ENCODE data around the gene ZNF430. TPM values are rescaled to one million over a fixed set of nuclear protein-coding genes. Genes with fewer than 3 reads are reported as not detected.
"Not testable (repeated sequence)": the region's sequence is repeated elsewhere in the genome, so short reads cannot be mapped to it uniquely, and the experiment has no call there.

ZNF430 gene
- polyA plus RNA-seq (ENCODE audit: insufficient read length in 4 of 4), result 10 to 100 TPM in 3 of 4 donors, 1 to 10 TPM in 1; 9.8 to 13.7 (median 13.5) TPM

- peak; percentile 88 to 94 (median 92) for DNase-seq (ENCODE audit: low read depth in 4 of 4, low spot score in 3 of 4)
Observed at GRCh38 chr19:21020298-21021227, at the start of gene ZNF430. Gene ZNF430, plus strand, starts transcription at chr19:21020657. Its CDS starts 144 bp downstream, at chr19:21020801.

- DNase-seq (ENCODE audit: low read depth in 4 of 4, low spot score in 3 of 4), result not testable (repeated sequence)
Observed at GRCh38 chr19:20992788-20993187, 27.7 kb upstream of the ZNF430 start.

DNA sequence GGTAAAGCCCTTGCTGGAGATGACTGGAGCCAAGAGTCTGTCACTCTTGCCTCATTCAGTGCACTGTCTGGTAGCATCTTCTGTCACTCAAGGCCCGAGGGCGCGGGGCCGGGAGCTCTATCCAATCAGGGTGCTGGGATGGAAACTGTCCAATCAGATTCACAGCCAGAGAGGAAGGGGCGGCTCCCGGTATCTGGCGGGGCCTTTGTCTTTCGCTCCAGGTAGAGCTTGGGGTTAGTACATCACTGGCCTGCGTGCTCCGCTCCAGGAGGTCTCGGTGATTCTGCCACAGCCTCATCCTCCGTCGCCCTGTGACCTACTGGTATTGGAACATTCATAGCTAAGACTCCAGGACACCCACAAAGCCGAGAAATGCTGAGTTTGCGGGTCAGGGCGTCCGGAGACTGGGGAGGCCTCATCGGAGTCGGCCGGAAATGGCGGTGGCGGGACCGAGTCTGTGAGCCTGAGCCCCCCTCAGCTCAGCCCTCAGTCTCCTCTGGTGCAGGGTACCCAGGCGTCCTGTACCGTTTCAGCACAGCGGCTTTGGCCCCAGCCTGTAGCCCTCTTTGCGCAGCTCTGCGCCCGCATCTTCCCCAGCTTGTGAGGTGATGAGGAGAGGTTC lies 20.6 kb upstream of the ZNF430 start:
- DNase-seq (ENCODE audit: low read depth in 4 of 4, low spot score in 3 of 4), result peak; percentile 69 to 93 (median 92)

DNA sequence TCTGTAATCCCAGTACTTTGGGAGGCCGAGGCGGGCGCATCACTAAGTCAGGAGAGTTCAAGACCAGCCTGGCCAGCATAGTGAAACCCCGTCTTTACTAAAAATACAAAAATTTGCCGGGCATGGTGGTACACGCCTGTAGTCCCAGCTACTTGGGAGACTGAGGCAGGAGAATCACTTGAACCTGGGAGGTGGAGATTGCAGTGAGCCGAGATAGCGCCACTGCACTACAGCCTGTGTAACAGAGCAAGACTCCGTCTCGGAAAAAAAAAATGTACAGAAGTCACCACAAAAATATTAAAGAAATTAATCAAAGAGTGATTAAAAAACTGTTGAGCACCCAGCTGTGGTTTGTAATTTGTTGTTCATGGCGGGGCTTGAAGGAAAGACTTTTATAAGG lies 781 bp downstream of the ZNF430 start:
- not testable (repeated sequence) for DNase-seq (ENCODE audit: low read depth in 4 of 4, low spot score in 3 of 4)

DNA sequence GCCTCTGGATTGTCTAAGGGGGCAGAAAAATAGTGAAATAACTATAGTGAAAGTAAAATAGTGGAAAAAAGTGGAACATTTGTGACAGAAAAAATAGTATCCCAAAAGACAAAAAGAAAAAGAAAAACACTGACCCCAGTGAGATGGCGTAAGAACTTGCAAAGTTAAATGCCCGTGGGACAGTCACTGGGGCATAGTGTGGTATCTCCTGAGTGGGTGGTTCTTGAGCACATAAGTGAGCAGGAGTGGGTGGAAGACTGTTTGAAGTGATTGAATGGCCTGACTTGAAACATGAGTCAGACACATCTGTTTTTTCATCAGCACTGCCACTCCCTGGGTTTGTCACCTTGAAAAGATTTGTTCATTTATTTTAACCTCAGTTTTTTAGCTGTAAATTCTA lies 2.5 kb downstream of the ZNF430 start:
- no peak for DNase-seq (ENCODE audit: low read depth in 4 of 4, low spot score in 3 of 4)

- no peak for DNase-seq (ENCODE audit: low read depth in 4 of 4, low spot score in 3 of 4)
Observed at GRCh38 chr19:21023901-21024300, 3.4 kb downstream of the ZNF430 start.

DNA sequence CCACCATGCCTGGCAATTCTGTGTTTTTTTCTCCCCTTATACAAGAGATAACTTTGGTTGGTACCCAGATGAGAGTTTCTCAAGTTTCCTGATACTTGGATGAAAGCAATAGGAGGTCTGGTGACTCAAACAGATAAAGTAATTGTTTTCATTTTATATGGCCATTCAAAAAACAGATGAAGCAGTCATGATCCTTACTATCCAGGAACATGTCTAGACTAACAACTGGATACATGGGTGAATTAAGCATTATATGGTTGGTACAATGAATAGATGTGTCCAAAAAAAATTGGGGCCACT lies 8.5 kb downstream of the ZNF430 start:
- no peak for DNase-seq (ENCODE audit: low read depth in 4 of 4, low spot score in 3 of 4)

DNA sequence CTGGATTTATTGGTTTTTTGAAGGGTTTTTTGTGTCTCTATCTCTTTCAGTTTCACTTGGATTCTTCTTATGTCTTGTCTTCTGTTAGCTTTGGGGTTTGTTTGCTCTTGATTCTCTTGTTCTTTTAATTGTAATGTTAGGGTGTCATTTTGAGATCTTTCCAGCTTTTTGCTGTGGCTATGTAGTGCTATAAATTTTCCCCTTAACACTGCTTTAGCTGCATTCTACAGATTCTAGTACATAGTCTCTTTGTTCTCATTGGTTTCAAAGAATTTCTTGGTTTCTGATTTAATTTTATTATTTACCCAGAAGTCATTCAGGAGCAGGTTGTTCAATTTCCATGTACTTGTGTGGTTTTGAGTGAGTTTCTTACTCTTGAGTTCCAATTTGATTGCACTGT lies 24.6 kb downstream of the ZNF430 start:
- no peak for DNase-seq (ENCODE audit: low read depth in 4 of 4, low spot score in 3 of 4)

DNA sequence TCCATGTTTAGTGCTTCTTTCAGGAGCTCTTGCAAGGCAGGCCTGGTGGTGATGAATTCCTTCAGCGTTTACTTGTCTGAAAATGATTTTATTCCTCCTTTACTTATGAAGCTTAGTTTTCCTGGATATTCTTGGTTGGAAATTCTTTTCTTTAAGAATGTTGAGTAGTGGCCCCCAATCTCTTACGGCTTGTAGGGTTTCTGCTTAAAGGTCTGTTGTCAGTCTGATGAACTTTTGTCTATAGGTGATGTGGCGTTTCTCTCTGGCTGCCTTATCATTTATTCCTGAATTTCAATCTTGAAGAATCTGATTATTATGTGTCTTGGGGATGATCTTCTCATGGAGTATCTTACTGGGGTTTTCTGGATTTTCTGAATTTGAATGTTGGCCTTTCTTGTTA lies 26.0 kb downstream of the ZNF430 start:
- DNase-seq (ENCODE audit: low read depth in 4 of 4, low spot score in 3 of 4), result no peak

DNA sequence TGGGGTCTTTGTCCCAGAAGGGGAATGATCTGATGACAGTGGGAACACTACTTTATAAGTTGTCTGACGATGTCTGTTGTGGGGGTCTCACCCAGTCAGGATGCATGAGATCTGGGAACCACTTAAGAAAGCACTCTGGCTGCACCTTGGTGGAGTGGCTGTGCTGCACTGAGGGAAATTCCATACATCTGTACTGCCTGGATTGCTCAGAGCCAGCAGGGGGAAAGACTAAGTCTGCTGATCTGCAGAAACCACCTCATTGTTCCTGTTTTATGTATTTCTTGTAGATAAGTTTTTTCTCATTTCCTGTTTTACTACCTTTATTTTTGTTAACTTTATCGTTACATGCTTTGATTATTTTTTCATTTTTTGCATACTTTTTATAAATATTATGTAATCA lies 27.3 kb downstream of the ZNF430 start:
- no peak for DNase-seq (ENCODE audit: low read depth in 4 of 4, low spot score in 3 of 4)

DNA sequence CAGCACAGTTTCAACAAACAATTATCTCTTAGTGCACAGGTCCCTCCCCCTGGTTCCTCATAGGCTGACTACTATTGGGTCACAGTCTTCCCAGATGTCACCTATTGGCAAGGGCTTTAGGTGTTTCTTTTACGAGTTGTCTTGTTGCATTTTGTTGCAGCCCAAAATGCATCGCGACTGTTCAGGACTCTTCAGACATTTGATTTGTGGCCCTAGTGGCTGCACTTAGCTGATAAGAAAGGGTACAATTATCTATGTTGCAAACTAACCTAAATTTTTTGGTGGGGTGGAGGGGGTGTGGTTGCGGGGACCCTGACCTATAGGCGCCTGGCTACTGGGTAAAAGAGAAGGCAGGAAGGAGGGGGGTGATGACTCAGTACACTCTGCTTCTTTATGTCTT lies 32.4 kb downstream of the ZNF430 start:
- no peak for DNase-seq (ENCODE audit: low read depth in 4 of 4, low spot score in 3 of 4)

DNA sequence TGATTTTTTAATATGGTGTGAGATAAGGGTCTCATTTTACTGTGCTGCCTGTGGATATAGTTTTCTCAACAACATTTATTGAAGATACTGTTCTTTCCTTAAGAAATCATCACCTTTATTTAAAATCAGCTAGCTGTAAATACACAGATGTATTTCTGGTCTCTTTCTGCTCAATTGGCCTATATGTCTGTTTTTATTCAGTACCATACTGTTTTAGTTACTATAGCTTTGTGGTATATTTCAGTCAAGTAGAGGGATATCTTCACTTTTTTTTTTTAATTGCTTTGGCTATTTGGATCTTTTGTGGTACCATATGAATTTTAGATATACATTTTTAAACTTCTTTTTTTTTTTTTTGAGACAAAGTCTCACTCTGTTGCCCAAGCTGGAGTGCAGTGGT lies 44.9 kb downstream of the ZNF430 start:
- DNase-seq (ENCODE audit: low read depth in 4 of 4, low spot score in 3 of 4), result no peak

GRCh38 chr19:21082011-21082975 lies 61.8 kb downstream of the ZNF430 start, which contains the start of gene ZNF714:
Gene ZNF714, plus strand, starts transcription at chr19:21082203. Its CDS starts 16,066 bp downstream, at chr19:21098269.
- peak; percentile 44 to 94 (median 86) for DNase-seq (ENCODE audit: low read depth in 4 of 4, low spot score in 3 of 4)

DNA sequence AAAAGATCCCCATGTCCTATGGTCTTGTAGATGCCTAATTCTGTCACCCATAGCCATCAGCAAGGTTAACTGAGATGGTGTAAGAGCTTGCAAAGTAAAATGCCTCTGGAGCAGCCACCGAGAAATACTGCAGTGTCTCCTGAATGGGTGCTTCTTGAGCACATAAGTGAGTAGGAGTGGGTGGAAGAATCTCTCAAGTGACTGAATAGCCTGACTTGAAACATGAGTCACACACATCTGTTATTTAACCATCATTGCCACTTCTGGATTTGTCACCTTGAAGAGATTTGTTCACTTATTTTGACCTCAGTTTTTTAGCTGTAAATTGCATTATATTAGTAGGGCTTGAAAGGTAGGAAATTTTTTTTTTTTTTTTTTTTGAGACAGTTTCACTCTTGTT lies 63.9 kb downstream of the ZNF430 start:
- no peak for DNase-seq (ENCODE audit: low read depth in 4 of 4, low spot score in 3 of 4)

GRCh38 chr19:21087871-21088270 lies 67.4 kb downstream of the ZNF430 start:
- no peak for DNase-seq (ENCODE audit: low read depth in 4 of 4, low spot score in 3 of 4)

- DNase-seq (ENCODE audit: low read depth in 4 of 4, low spot score in 3 of 4), result no peak
Observed at GRCh38 chr19:21092109-21092508, 71.7 kb downstream of the ZNF430 start.

GRCh38 chr19:21094347-21095025 lies 74.0 kb downstream of the ZNF430 start:
- DNase-seq (ENCODE audit: low read depth in 4 of 4, low spot score in 3 of 4), result no peak

GRCh38 chr19:21098291-21098690 lies 77.8 kb downstream of the ZNF430 start:
- no peak for DNase-seq (ENCODE audit: low read depth in 4 of 4, low spot score in 3 of 4)

DNA sequence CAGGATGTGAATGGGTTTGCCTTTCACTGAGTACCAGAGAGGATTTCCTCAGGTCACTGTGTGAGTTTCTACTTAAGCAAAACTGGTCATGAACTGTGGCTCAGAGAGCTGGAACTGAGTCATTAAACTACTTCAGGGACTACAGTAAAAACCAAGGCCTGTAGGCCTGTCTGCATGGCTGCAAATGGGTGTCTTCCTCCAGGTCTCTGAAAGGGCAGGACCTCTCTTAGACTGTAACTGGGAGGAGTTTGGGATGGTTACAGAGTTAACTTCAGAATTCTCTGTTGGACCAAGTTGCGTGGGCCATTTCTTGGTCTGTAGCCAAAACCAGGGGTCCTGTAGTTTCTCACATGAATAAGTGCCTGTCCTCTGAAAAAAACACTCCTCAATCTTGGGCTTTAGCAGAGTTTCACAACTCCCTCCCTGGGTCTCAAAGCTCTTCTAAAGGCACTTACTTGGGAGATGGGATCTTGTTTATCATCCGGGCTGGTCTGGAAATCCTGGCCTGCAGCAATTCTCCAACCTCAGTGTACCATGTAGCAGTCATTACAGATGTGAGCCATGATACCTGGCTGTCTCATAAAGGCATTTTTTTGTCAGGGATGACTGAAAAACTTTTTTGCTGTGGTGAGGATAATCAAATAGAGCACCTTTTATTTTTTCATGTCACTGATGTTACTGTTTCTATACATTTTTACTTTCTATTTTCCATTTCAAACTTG lies 81.2 kb downstream of the ZNF430 start:
- no peak for DNase-seq (ENCODE audit: low read depth in 4 of 4, low spot score in 3 of 4)

- no peak for DNase-seq (ENCODE audit: low read depth in 4 of 4, low spot score in 3 of 4)
Observed at GRCh38 chr19:21109116-21109515, 88.7 kb downstream of the ZNF430 start.

Measured in right renal pelvis (tissue), 4 donors.